PC-9 (cell line): ENCODE results near the gene NAV3. TPM values are rescaled to one million over a fixed set of nuclear protein-coding genes. Genes with fewer than 3 reads are reported as not detected.
A peak's percentile ranks its signal among the peaks of the same experiment; 100 is the strongest.

Source experiments
- BruUV-seq: library from RNA; stranded (reverse); fragments of 400-500 nt; replicated peaks from 2 replicates; lab custom pipeline; 2021; lab: Mats Ljungman, UMichigan
- CTCF ChIA-PET: fragments of 300-600 bp; sonication (Branson Sonifier 250); formaldehyde crosslinking; loops from one replicate; lab custom pipeline; 2022; ENCODE audit warnings: antibody characterized with exemption; lab: Charles Lee
- POLR2A ChIA-PET: fragments of 300-600 bp; sonication (Branson Sonifier 250); formaldehyde crosslinking; loops from one replicate; lab custom pipeline; 2022; ENCODE audit warnings: antibody characterized with exemption; ENCODE audit not compliant: unreplicated experiment; lab: Charles Lee
- DNase-seq, 2 experiments: peaks; one replicate each; pipeline versions ENCODE4 v3.0.0 to v3.0.0-alpha.2; 2015 to 2022; ENCODE audit warnings: mixed read lengths in 1 of 2
- H2AFZ ChIP-seq: fragments of 200-600 bp; sonication (generic); 2 replicates; pipeline ENCODE4 v1.8.1; 2017; ENCODE audit warnings: antibody characterized with exemption
- H3F3A ChIP-seq: fragments of 200-600 bp; sonication (generic); 2 replicates; pipeline ENCODE4 v1.8.1; 2017; ENCODE audit warnings: antibody characterized with exemption, mild to moderate bottlenecking, low read depth; ENCODE audit not compliant: insufficient read depth
- H3K27ac ChIP-seq: fragments of 200-600 bp; sonication (generic); 2 replicates; pipeline ENCODE4 v1.6.1; 2016; ENCODE audit warnings: mixed run types
- H3K27me3 ChIP-seq: fragments of 200-600 bp; sonication (generic); 2 replicates; pipeline ENCODE4 v1.6.1; 2016; ENCODE audit warnings: low read depth, mixed run types; ENCODE audit not compliant: insufficient read depth
- H3K36me3 ChIP-seq: fragments of 200-600 bp; sonication (generic); 2 replicates; pipeline ENCODE4 v1.6.1; 2016; ENCODE audit warnings: low read depth, mixed run types
- H3K4me1 ChIP-seq: fragments of 200-600 bp; sonication (generic); replicated peaks from 2 replicates; pipeline ENCODE4 v1.6.1; 2016; ENCODE audit warnings: mixed run types; ENCODE audit not compliant: insufficient read depth
- H3K4me2 ChIP-seq: fragments of 200-600 bp; sonication (generic); 2 replicates; pipeline ENCODE4 v1.6.1; 2017; ENCODE audit warnings: mixed run types
- H3K4me3 ChIP-seq: fragments of 200-600 bp; sonication (generic); 2 replicates; pipeline ENCODE4 v1.6.1; 2016; ENCODE audit warnings: mixed run types
- H3K79me2 ChIP-seq: fragments of 200-600 bp; sonication (generic); 2 replicates; pipeline ENCODE4 v1.6.1; 2017; ENCODE audit warnings: low read depth, mixed run types
- H3K9me2 ChIP-seq: fragments of 200-600 bp; sonication (generic); 2 replicates; pipeline ENCODE4 v1.8.1; 2017; ENCODE audit warnings: mild to moderate bottlenecking; ENCODE audit not compliant: insufficient read depth
- H3K9me3 ChIP-seq: fragments of 200-600 bp; sonication (generic); 2 replicates; pipeline ENCODE4 v1.8.1; 2016; ENCODE audit warnings: low read depth; ENCODE audit not compliant: insufficient read depth
- H4K20me1 ChIP-seq: fragments of 200-600 bp; sonication (generic); 2 replicates; pipeline ENCODE4 v1.8.1; 2017; ENCODE audit not compliant: insufficient read depth
- CTCF ChIP-seq: fragments of 200-600 bp; sonication (generic); conservative IDR thresholded peaks from 2 replicates; pipeline ENCODE4 v1.6.1; 2017; ENCODE audit warnings: mixed run types, antibody characterized with exemption, mild to moderate bottlenecking, moderate library complexity
- EZH2 ChIP-seq: fragments of 200-600 bp; sonication (generic); IDR thresholded peaks from 2 replicates; pipeline ENCODE4 v1.8.0; 2017; ENCODE audit warnings: antibody characterized with exemption, low read depth
- intact Hi-C: fragments of 100-400 bp; cut with micrococcal nuclease; formaldehyde crosslinking; loops from one replicate; pipeline ENCODE4 v1.10.0; 2022; ENCODE audit not compliant: unreplicated experiment
- total RNA-seq: library from RNA; stranded (reverse); gene quantifications from 2 replicates; pipeline ENCODE4 v1.2.3, GENCODE V29; 2021

Gene NAV3
- total RNA-seq, 1 experiment from 2014 or later, result 13.6 TPM

DNA sequence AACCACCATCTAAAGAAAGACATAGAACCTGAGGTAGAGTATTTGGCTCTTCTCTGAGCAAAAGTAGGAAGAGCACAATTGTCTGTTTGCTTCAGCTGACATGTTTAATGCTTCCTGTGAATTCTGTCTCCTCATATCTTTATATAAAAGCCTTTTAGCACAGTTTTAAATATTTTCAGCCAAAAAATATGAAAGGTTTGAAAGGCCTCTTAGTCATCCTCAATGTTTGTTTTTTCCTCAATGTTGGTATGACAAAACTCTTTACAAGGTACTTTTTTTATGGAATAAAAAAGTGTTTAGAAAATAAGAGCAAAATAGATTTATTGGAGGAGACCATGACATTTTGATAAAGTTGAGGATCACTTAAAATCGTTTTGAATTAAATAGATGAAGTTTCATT is 360.9 kb downstream of the NAV3 start:
- H3K4me2 ChIP-seq, result no peak overlapping the region
- TF ChIP-seq EZH2, result no peak
- no peak for TF ChIP-seq CTCF
- no peaks in the 10 kb centered on the region for H4K20me1 ChIP-seq
- no peak overlapping the region for H2AFZ ChIP-seq
- DNase-seq, result no peak
- POLR2A ChIA-PET, result no interaction called here
- peaks cover 3% of the 10 kb centered on the region; the same call in 1 of the 2 replicates for H3K9me2 ChIP-seq
- H3K4me3 ChIP-seq, result no peak overlapping the region
- intact Hi-C loops, result no loop called here
- no TSS peak for BruUV-seq
- H3K27me3 ChIP-seq, result no peaks in the 10 kb centered on the region
- CTCF ChIA-PET, result no interaction called here
- H3K27ac ChIP-seq, result no peak overlapping the region
- H3K36me3 ChIP-seq, result no peaks in the 10 kb centered on the region
- no peaks in the 10 kb centered on the region for H3K4me1 ChIP-seq
- no peaks in the 10 kb centered on the region for H3K9me3 ChIP-seq
- H3F3A ChIP-seq, result no peaks in the 10 kb centered on the region
- no peaks in the 10 kb centered on the region for H3K79me2 ChIP-seq

DNA sequence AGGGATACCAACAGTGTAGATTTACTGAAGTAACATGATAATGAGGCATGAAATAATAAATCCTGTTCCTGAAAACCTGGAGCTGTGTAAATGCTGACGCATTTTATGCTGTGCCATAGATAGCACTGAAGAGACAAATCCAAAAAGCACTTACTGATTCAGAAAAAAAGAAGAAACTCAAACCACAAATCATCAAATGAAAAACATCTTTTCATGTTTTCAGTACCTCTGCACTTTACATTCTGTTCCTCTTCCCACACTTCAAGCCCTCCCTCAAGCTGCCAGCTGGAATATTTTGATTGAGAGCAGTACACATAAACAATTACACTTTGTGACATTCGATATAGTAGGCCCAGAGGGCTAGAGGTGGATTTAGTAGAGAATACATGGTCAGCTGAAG is 362.3 kb downstream of the NAV3 start:
- no peak overlapping the region for H3K4me2 ChIP-seq
- H3K4me3 ChIP-seq, result no peak overlapping the region
- H3K9me2 ChIP-seq, result peaks cover under 1% of the 10 kb centered on the region; the same call in 1 of the 2 replicates
- intact Hi-C loops, result no loop called here
- no peaks in the 10 kb centered on the region for H3K27me3 ChIP-seq
- H3K27ac ChIP-seq, result no peak overlapping the region
- H3K79me2 ChIP-seq, result no peaks in the 10 kb centered on the region
- H3K9me3 ChIP-seq, result no peaks in the 10 kb centered on the region
- no peaks in the 10 kb centered on the region for H3K4me1 ChIP-seq
- ChIA-PET POLR2A (no interaction called here), CTCF (no interaction called here)
- TF ChIP-seq CTCF (no peak), EZH2 (no peak)
- DNase-seq, result no peak
- BruUV-seq, result no TSS peak
- no peaks in the 10 kb centered on the region for H3K36me3 ChIP-seq
- no peaks in the 10 kb centered on the region for H4K20me1 ChIP-seq
- no peaks in the 10 kb centered on the region for H3F3A ChIP-seq
- no peak overlapping the region for H2AFZ ChIP-seq

- TF ChIP-seq CTCF, result no peak
- TF ChIP-seq EZH2, result no peak
- intact Hi-C loops, result no loop called here
- Histone ChIP-seq H3F3A (no peaks in the 10 kb centered on the region), H3K4me1 (no peaks in the 10 kb centered on the region), H3K9me2 (no peaks in the 10 kb centered on the region), H3K4me2 (no peak overlapping the region), H3K27ac (no peak overlapping the region), H2AFZ (peak overlapping the region; percentile 61), H3K79me2 (no peaks in the 10 kb centered on the region), H3K27me3 (no peaks in the 10 kb centered on the region), H3K4me3 (no peak overlapping the region), H3K36me3 (no peaks in the 10 kb centered on the region), H3K9me3 (no peaks in the 10 kb centered on the region), H4K20me1 (no peaks in the 10 kb centered on the region)
- no peak for DNase-seq
- ChIA-PET CTCF (interaction anchor here (0.6 kb wide), 1 partner anchor 370 kb away, joined by 8 read pairs; no protein-coding TSS in a partner anchor), POLR2A (no interaction called here)
- no TSS peak for BruUV-seq
Observed at GRCh38 chr12:78194448-78194847, 363.8 kb downstream of the NAV3 start.
